HCT116 (cell line): ENCODE results near the gene ENOX1. TPM values are rescaled to one million over a fixed set of nuclear protein-coding genes. Genes with fewer than 3 reads are reported as not detected.

Experiments
- ATAC-seq: fragments of 200-7000 bp; cut with Tn5 transposase; 2 replicates; pipeline ENCODE4 v1.9.1; 2020; ENCODE audit warnings: mild to moderate bottlenecking, moderate library complexity
- BruUV-seq: library from RNA; stranded (reverse); fragments of 400-500 nt; replicated peaks from 2 replicates; lab custom pipeline; 2021; lab: Mats Ljungman, UMichigan
- CTCF ChIA-PET: fragments of 300-600 bp; sonication (Branson Sonifier 250); formaldehyde crosslinking; loops from one replicate; lab custom pipeline; 2021; ENCODE audit warnings: antibody characterized with exemption; lab: Charles Lee
- POLR2A ChIA-PET: fragments of 300-600, 350-600 bp; sonication (Branson Sonifier 250); formaldehyde crosslinking; loops from one replicate; lab custom pipeline; 2021; ENCODE audit warnings: antibody characterized with exemption; lab: Charles Lee
- RAD21 ChIA-PET, 2 experiments: fragments of 300-600 bp; sonication (Branson Sonifier 250); formaldehyde crosslinking; loops; one replicate each; lab custom pipeline; 2023; ENCODE audit warnings: low total read pairs in 2 of 2; ENCODE audit not compliant: uncharacterized antibody in 2 of 2, unreplicated experiment in 2 of 2, low non-redundant PET in 1 of 2; lab: Charles Lee
- DNase-seq: peaks from one replicate; pipeline ENCODE4 v3.0.0-alpha.2; 2010; ENCODE audit warnings: low read depth, low spot score
- H2AFZ ChIP-seq: fragments of 200-600 bp; shearing (Covaris generic), sonication (generic); 2 replicates; pipeline ENCODE4 v1.6.1; 2017; ENCODE audit warnings: low read depth, mixed run types, mixed read lengths, antibody characterized with exemption, low read length; ENCODE audit not compliant: poor library complexity, severe bottlenecking
- H3K27ac ChIP-seq: 2 replicates; pipeline ENCODE4 v1.5.1; 2012; ENCODE audit warnings: low read depth, low read length
- H3K27me3 ChIP-seq: fragments of 200-600 bp; sonication (generic); 2 replicates; pipeline ENCODE4 v1.6.1; 2016; ENCODE audit warnings: mixed run types, low read length, mixed read lengths; ENCODE audit not compliant: insufficient read depth
- H3K36me3 ChIP-seq, 2 experiments: fragments of 200-500 bp in 1 of 2; fragments of 200-600 bp in 1 of 2; sonication (Bioruptor generic) in 1 of 2; sonication (generic) in 1 of 2; 2 replicates each; pipeline versions ENCODE4 v1.5.1 to v1.6.1; 2014 to 2016; ENCODE audit warnings: low read length in 2 of 2, inconsistent platforms in 1 of 2, mixed read lengths in 1 of 2, mixed run types in 1 of 2; ENCODE audit not compliant: insufficient read depth in 2 of 2, control insufficient read depth in 1 of 2
- H3K4me1 ChIP-seq, 2 experiments: fragments of 200-600 bp in 1 of 2; sonication (generic) in 1 of 2; 2 replicates each; pipeline versions ENCODE4 v1.5.1 to v1.6.1; 2012 to 2017; ENCODE audit warnings: low read length in 2 of 2, inconsistent platforms in 1 of 2, mild to moderate bottlenecking in 1 of 2, mixed read lengths in 1 of 2, mixed run types in 1 of 2, moderate library complexity in 1 of 2; ENCODE audit not compliant: insufficient read depth in 2 of 2, control insufficient read depth in 1 of 2
- H3K4me2 ChIP-seq: fragments of 200-600 bp; sonication (generic); 2 replicates; pipeline ENCODE4 v1.6.1; 2017; ENCODE audit warnings: mixed run types, low read length, mixed read lengths
- H3K4me3 ChIP-seq, 2 experiments: fragments of 200-600 bp in 1 of 2; sonication (generic) in 1 of 2; replicated peaks in 1 of 2; 2 replicates each; pipeline ENCODE4 v1.5.1; 2011 to 2016; ENCODE audit warnings: low read length in 2 of 2, control low read depth in 1 of 2, low read depth in 1 of 2, mild to moderate bottlenecking in 1 of 2, mixed read lengths in 1 of 2, mixed run types in 1 of 2
- H3K79me2 ChIP-seq: fragments of 200-600 bp; sonication (generic); 2 replicates; pipeline ENCODE4 v1.6.1; 2017; ENCODE audit warnings: mild to moderate bottlenecking, mixed run types, low read length, moderate library complexity, mixed read lengths; ENCODE audit not compliant: insufficient read depth
- H3K9ac ChIP-seq: fragments of 200-600 bp; sonication (generic); 2 replicates; pipeline ENCODE4 v1.6.1; 2016; ENCODE audit warnings: low read length, mixed read lengths
- H3K9me2 ChIP-seq: fragments of 200-600 bp; sonication (generic), shearing (Covaris generic); 2 replicates; pipeline ENCODE4 v1.6.1; 2017; ENCODE audit warnings: mixed run types, mild to moderate bottlenecking, moderate library complexity; ENCODE audit not compliant: insufficient read depth
- H3K9me3 ChIP-seq, 2 experiments: fragments of 200-500 bp in 1 of 2; fragments of 200-600 bp in 1 of 2; sonication (Bioruptor generic) in 1 of 2; sonication (generic) in 1 of 2; 2 replicates each; pipeline ENCODE4 v1.6.1; 2014 to 2017; ENCODE audit warnings: low read length in 2 of 2, mixed read lengths in 2 of 2, inconsistent platforms in 1 of 2, low read depth in 1 of 2, mild to moderate bottlenecking in 1 of 2, mixed run types in 1 of 2, moderate library complexity in 1 of 2; ENCODE audit not compliant: control insufficient read depth in 1 of 2, insufficient read depth in 1 of 2
- H4K20me1 ChIP-seq: fragments of 200-600 bp; sonication (generic), shearing (Covaris generic); 2 replicates; pipeline ENCODE4 v1.6.1; 2017; ENCODE audit warnings: mixed run types, mild to moderate bottlenecking, moderate library complexity; ENCODE audit not compliant: insufficient read depth
- ATF3 ChIP-seq: IDR thresholded peaks from 2 replicates; pipeline ENCODE4 v1.6.1; 2012
- ELF1 ChIP-seq: IDR thresholded peaks from 2 replicates; pipeline ENCODE4 v1.6.1; 2012; ENCODE audit warnings: low read depth, borderline replicate concordance
- EZH2 ChIP-seq: fragments of 200-600 bp; sonication (generic); IDR thresholded peaks from 2 replicates; pipeline ENCODE4 v1.6.1; 2017; ENCODE audit warnings: antibody characterized with exemption, mixed run types
- EZH2phosphoT487 ChIP-seq: fragments of 200-600 bp; IDR thresholded peaks from 2 replicates; pipeline ENCODE4 v1.6.1; 2018; ENCODE audit warnings: antibody characterized with exemption, borderline replicate concordance
- POLR2AphosphoS5 ChIP-seq: IDR thresholded peaks from 2 replicates; pipeline ENCODE4 v1.6.1; 2011; ENCODE audit warnings: mild to moderate bottlenecking, low read depth, low read length, moderate library complexity
- REST ChIP-seq: IDR thresholded peaks from 2 replicates; pipeline ENCODE4 v1.6.1; 2012; ENCODE audit warnings: low read depth
- SP1 ChIP-seq: IDR thresholded peaks from 2 replicates; pipeline ENCODE4 v1.6.1; 2012; ENCODE audit warnings: low read depth
- SRF ChIP-seq: IDR thresholded peaks from 2 replicates; pipeline ENCODE4 v1.6.1; 2012; ENCODE audit warnings: low read depth
- TCF7L2 ChIP-seq: IDR thresholded peaks from 2 replicates; pipeline ENCODE4 v1.7.0; 2011; ENCODE audit warnings: borderline replicate concordance, inconsistent platforms; ENCODE audit not compliant: insufficient read depth, insufficient read length; ENCODE audit errors: extremely low read depth
- ZFX ChIP-seq: fragments of 450-650 bp; IDR thresholded peaks from 2 replicates; pipeline ENCODE4 v1.6.1; 2017
- ZNF274 ChIP-seq: fragments of 200-500 bp; sonication (Bioruptor generic); IDR thresholded peaks from 2 replicates; pipeline ENCODE4 v1.6.1; 2014; ENCODE audit warnings: mild to moderate bottlenecking, low read depth, low read length, inconsistent platforms
- intact Hi-C: fragments of 100-400 bp; cut with micrococcal nuclease; formaldehyde crosslinking; loops from 2 replicates; pipeline ENCODE4 v1.10.0; 2022
- total RNA-seq: library from RNA; stranded (reverse); gene quantifications from one replicate; pipeline ENCODE4 v1.2.1, GENCODE V29; 2021; ENCODE audit not compliant: unreplicated experiment
- TF ChIP-seq, protein P1 (sequence below): IDR thresholded peaks from 2 replicates; pipeline ENCODE4 v1.6.1; 2012

The ENOX1 gene
- total RNA-seq, 1 experiment from 2014 or later, result 4.5 TPM

GRCh38 chr13:43744261-43745031, 42.3 kb downstream of the ENOX1 start:
- POLR2A ChIA-PET, result no interaction called here
- DNase-seq (no peak), ATAC-seq (no peak)
- H3K27me3 ChIP-seq, result peaks cover 10% of the 10 kb centered on the region
- H3K9ac ChIP-seq, result no peak overlapping the region
- no peaks in the 10 kb centered on the region for H3K79me2 ChIP-seq
- H3K9me3 ChIP-seq, result no peaks in the 10 kb centered on the region
- H3K36me3 ChIP-seq, result no peaks in the 10 kb centered on the region
- RAD21 ChIA-PET, result no interaction called here
- intact Hi-C loops, result no loop called here
- no peaks in the 10 kb centered on the region for H3K9me2 ChIP-seq
- H3K27ac ChIP-seq, result no peak overlapping the region
- CTCF ChIA-PET, result no interaction called here
- H2AFZ ChIP-seq, result no peak overlapping the region
- H3K4me1 ChIP-seq, result no peaks in the 10 kb centered on the region
- H3K4me3 ChIP-seq, result no peak overlapping the region
- H4K20me1 ChIP-seq, result no peaks in the 10 kb centered on the region
- BruUV-seq, result no TSS peak
- H3K4me2 ChIP-seq, result no peak overlapping the region
- TF ChIP-seq SRF (no peak), REST (peak; percentile 39)

DNA sequence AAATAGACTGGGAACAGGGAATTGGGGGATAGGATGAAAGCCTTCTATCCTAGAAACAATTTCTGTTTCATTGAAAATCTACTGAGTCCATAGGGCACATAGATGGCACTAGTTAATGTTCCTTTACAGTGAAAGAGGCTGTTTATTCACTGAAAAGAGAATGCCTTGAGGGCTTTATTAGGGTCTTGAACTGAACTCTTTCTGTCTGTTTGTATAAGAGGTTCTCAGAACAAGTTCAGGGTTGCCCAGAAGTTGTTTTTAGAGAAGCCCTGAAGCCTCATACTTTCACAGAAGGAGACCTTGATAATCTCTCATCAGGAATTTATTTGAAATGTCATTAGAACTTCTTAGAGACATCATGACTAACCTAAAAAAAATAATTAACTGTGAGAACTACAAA, 43.9 kb downstream of the ENOX1 start:
- ATAC-seq, result no peak
- Histone ChIP-seq H3K4me2 (no peak overlapping the region), H3K36me3 (no peaks in the 10 kb centered on the region), H2AFZ (no peak overlapping the region), H3K27me3 (peaks cover 5% of the 10 kb centered on the region; the same call in 1 of the 2 replicates), H3K4me3 (no peak overlapping the region), H3K4me1 (no peaks in the 10 kb centered on the region), H4K20me1 (no peaks in the 10 kb centered on the region), H3K9me2 (no peaks in the 10 kb centered on the region), H3K79me2 (no peaks in the 10 kb centered on the region), H3K9ac (no peak overlapping the region), H3K9me3 (no peaks in the 10 kb centered on the region), H3K27ac (no peak overlapping the region)
- RAD21 ChIA-PET, result no interaction called here
- no TSS peak for BruUV-seq
- POLR2A ChIA-PET, result no interaction called here
- DNase-seq, result no peak
- CTCF ChIA-PET, result no interaction called here
- intact Hi-C loops, result no loop called here
- TF ChIP-seq ELF1, result no peak
- no peak for TF ChIP-seq ATF3
- TF ChIP-seq EZH2, result no peak
- TF ChIP-seq SP1, result no peak
- TF ChIP-seq, protein P1, sequence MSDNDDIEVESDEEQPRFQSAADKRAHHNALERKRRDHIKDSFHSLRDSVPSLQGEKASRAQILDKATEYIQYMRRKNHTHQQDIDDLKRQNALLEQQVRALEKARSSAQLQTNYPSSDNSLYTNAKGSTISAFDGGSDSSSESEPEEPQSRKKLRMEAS, result no peak
- no peak for TF ChIP-seq EZH2phosphoT487
- TF ChIP-seq REST, result no peak
- no peak for TF ChIP-seq TCF7L2
- no peak for TF ChIP-seq ZFX
- TF ChIP-seq ZNF274, result no peak
- no peak for TF ChIP-seq POLR2AphosphoS5
